Chondrocyte (in vitro differentiated cells): ENCODE data around the gene SYCE3. TPM values are rescaled to one million over a fixed set of nuclear protein-coding genes. Genes with fewer than 3 reads are reported as not detected.

Experiments used
- DNase-seq: peaks from one replicate; pipeline ENCODE4 v3.0.0; 2021; ENCODE audit warnings: mixed read lengths, low spot score
- H3K27ac Mint-ChIP-seq: one replicate; pipeline ENCODE4 v1.8.0; 2021; ENCODE audit warnings: mild to moderate bottlenecking, moderate library complexity, mixed read lengths; ENCODE audit not compliant: unreplicated experiment
- H3K27me3 Mint-ChIP-seq: 2 replicates; pipeline ENCODE4 v1.8.0; 2021; ENCODE audit warnings: low read depth, mixed read lengths
- H3K36me3 Mint-ChIP-seq: 2 replicates; pipeline ENCODE4 v1.8.0; 2021; ENCODE audit warnings: low read depth, mixed read lengths
- H3K4me1 Mint-ChIP-seq: 2 replicates; pipeline ENCODE4 v1.8.0; 2021; ENCODE audit warnings: low read depth, mild to moderate bottlenecking, mixed read lengths
- H3K4me3 Mint-ChIP-seq: one replicate; pipeline ENCODE4 v1.8.0; 2021; ENCODE audit warnings: mild to moderate bottlenecking, moderate library complexity, mixed read lengths; ENCODE audit not compliant: unreplicated experiment
- H3K9me3 Mint-ChIP-seq: 2 replicates; pipeline ENCODE4 v1.8.0; 2021; ENCODE audit warnings: low read depth, mixed read lengths
- total RNA-seq: library from RNA; stranded (reverse); gene quantifications from 3 replicates; pipeline ENCODE4 v1.2.1, GENCODE V29; 2021
- TF ChIP-seq, protein P1 (sequence below): fragments of 200-600 bp; sonication (generic); IDR thresholded peaks from 2 replicates; pipeline ENCODE4 v1.5.0; 2021; ENCODE audit warnings: antibody characterized with exemption, mild to moderate bottlenecking, moderate library complexity

The SYCE3 gene
- total RNA-seq, 1 donor from 2014 or later, result not detected

DNA sequence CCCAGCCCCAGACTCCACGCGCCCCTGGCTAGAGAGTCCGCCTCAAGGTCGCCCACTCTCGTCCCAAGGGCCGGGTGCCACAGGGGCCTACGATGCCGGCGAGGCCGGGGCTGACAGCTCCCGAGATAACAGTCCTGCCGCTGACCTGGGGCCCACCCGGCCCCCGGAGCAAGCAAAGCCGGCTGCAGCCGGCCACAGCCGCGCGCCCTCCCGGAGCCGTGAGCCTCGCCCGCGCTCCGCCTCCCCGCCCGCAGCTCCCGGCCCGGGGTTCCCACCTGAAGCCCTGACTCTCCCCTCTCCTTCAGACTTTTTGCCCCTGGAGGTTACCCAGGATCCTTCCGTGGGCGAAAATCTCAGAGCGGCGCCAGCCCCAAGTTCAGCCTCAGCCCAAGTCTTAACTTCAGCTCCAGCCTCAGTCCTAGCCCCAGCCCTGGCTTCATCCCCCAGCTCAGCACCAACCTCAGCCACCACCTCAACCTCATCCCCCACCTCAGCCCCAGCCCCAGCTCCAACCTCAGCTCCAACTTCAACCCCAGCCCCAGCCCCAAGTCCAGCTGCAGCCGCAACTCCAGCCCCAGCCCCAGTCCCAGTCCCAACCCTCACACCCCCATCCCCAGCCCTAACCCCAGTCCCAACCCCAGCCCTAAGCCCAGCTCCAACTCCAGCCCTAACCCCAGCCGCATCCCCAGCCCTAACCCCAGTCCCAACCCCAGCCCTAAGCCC is 15.3 kb downstream of the SYCE3 start:
- Mint-ChIP-seq H3K27me3 (no peaks in the 10 kb centered on the region), H3K4me1 (peaks cover 15% of the 10 kb centered on the region), H3K4me3 (no peak overlapping the region), H3K9me3 (no peaks in the 10 kb centered on the region), H3K27ac (peak overlapping the region; percentile 66), H3K36me3 (peaks cover 2% of the 10 kb centered on the region)
- TF ChIP-seq, protein P1, sequence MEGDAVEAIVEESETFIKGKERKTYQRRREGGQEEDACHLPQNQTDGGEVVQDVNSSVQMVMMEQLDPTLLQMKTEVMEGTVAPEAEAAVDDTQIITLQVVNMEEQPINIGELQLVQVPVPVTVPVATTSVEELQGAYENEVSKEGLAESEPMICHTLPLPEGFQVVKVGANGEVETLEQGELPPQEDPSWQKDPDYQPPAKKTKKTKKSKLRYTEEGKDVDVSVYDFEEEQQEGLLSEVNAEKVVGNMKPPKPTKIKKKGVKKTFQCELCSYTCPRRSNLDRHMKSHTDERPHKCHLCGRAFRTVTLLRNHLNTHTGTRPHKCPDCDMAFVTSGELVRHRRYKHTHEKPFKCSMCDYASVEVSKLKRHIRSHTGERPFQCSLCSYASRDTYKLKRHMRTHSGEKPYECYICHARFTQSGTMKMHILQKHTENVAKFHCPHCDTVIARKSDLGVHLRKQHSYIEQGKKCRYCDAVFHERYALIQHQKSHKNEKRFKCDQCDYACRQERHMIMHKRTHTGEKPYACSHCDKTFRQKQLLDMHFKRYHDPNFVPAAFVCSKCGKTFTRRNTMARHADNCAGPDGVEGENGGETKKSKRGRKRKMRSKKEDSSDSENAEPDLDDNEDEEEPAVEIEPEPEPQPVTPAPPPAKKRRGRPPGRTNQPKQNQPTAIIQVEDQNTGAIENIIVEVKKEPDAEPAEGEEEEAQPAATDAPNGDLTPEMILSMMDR, result no peak
- no peak for DNase-seq

DNA sequence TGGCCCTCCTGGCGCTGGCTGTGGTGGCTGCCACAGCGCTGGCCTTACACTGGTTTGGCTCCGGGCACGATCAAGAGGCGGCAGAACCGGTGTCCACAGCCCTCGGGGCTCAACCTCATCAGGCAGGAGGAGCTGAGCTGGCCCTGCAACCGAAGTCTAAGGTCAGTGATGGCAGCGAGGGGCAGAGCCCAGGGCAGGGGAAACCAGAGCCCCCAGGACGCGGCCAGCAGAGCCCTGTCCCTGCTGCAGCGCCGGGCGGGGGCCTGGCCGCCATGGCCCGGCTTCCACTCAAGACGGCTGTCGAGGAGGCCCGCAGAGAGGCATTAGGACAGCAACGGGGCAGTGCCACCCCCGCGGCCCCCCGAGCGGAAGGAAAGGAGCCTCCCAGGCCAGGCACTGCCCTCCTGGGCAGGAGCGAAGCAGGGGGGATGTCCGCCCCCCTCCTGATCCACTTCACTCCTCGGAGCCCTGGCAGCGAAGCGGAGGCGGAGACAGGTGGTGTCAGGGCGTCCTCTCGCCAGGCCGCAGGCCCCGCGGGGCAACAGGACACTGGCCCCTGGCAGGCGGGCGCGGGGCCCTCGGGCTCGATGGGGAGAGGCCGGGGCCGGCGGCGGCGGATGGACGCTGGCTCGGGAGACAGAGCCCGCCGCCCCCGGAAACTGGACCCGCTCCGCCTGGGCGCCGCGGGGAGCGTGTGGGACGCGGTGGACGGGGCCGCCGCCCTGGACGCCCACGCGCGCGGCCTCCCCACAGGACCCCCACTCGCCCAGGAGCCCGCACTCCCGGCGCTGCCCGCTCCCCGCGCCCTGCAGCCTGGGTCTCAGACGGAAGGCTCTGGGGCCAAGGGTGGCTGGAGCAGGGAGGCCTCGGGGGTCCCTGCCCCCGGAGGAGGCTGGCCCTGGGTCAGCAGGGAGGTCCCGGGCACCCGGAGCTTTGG is 16.1 kb downstream of the SYCE3 start:
- TF ChIP-seq, protein P1, result no peak
- peak overlapping the region; percentile 91 for H3K27ac Mint-ChIP-seq
- no peaks in the 10 kb centered on the region for H3K27me3 Mint-ChIP-seq
- no peaks in the 10 kb centered on the region for H3K9me3 Mint-ChIP-seq
- peak overlapping the region; percentile 6 for H3K4me3 Mint-ChIP-seq
- peaks cover 15% of the 10 kb centered on the region for H3K4me1 Mint-ChIP-seq
- peaks cover 2% of the 10 kb centered on the region for H3K36me3 Mint-ChIP-seq
- peak; percentile 90 for DNase-seq

DNA sequence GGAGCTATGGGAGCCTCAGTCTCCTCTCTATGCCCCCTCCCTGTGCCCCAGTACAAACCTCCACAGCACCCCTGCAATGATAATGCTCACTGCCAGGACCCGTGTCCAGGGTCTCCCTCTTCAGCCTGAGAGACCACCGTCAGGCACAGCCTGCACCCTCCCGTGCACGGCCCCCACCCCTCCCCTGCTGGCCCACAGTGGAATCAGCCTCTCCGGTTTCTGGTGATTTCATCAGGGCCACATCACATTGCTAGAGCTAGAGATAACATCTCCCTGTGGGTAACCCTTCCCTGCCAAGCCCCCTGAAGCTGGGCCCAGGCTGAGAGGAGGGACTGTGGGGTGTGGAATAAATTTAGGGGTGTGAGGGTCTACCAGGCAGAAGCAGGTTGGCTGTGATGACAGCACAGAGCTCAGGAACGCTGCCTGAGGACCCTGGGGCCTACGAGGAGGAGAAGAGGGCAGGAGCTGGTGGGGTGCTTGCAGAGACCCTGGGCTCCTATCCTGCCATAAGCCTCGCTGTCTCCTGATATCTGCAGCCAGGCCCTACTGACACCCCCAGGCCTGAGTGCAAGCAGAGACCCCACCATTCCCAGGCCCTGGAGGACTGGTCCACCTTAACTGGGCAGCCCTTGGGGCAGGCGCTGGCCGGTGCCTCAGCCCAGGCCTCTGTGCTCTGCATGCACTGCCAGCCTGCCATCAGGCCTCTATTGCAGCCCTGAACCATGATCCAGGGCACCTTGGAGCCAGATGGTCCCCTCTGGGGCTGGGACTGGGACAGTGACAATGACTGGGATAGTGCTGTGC is 17.0 kb downstream of the SYCE3 start, which contains the start of gene KLHDC7B:
TSS of gene KLHDC7B (plus strand) at position 378 of the 804 bp plus-strand sequence. CDS start at position 723, 345 bp downstream.
- peak; percentile 70 for DNase-seq
- Mint-ChIP-seq H3K4me3 (peak within 1 kb of the TSS; percentile 6), H3K4me1 (peaks cover 15% of the 10 kb centered on the region), H3K27me3 (no peaks in the 10 kb centered on the region), H3K9me3 (no peaks in the 10 kb centered on the region), H3K27ac (peak within 1 kb of the TSS; percentile 91), H3K36me3 (no peaks in the 10 kb centered on the region)
- TF ChIP-seq, protein P1, result peak; percentile 37

DNA sequence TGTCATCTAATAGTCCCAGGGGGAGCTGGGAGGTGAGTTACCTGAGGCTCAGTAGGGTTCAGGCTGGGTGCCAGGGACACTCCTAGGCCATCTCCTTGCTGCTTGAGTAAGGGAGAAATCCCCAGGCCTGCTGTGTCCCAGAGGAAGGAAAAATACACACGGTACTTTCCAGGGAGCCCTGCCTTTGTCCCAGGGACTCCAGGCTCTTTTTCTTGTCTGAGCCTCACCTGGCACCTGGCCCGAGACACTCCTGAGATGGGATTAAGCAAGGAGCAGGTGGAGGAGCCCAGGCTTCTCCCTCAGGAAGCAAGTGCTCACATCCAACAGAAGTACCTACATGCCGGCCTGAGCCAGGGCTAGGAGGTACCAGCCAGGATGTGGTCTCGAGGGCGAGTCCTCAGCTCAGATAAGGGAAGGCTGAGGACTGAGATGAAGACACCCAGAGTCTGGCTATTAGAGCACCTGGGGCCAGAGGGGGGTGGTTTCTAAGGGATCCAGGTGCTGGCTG is 17.9 kb downstream of the SYCE3 start:
- Mint-ChIP-seq H3K27ac (peak overlapping the region; percentile 91), H3K4me3 (no peak overlapping the region)

More for the DNA sequence above, 17.9 kb downstream of the SYCE3 start:
- peaks cover 15% of the 10 kb centered on the region for H3K4me1 Mint-ChIP-seq
- TF ChIP-seq, protein P1, result no peak
- no peak for DNase-seq
- no peaks in the 10 kb centered on the region for H3K36me3 Mint-ChIP-seq
- no peaks in the 10 kb centered on the region for H3K27me3 Mint-ChIP-seq
- H3K9me3 Mint-ChIP-seq, result no peaks in the 10 kb centered on the region
